ENCODE data around the gene TIGD6. TPM values are rescaled to one million over a fixed set of nuclear protein-coding genes. Genes with fewer than 3 reads are reported as not detected.

Gene TIGD6
- polyA plus RNA-seq, 3 donors from 2014 or later = 0.48 to 2.0 (median 1.1) TPM

GRCh38 chr5:149982505-149982904 is 17.9 kb downstream of the TIGD6 start:
- Mint-ChIP-seq H3K4me1 (no peaks in the 10 kb centered on the region), H3K27ac (no peak overlapping the region), H3K36me3 (peaks cover 16 to 37% (median 22%) of the 10 kb centered on the region in 3 donors), H3K27me3 (ENCODE audit: low read depth in 3 of 3) (no peaks in the 10 kb centered on the region), H3K9me3 (no peaks in the 10 kb centered on the region), H3K4me3 (no peak overlapping the region)
- DNase-seq = no peak

GRCh38 chr5:149981206-149981605 is 19.2 kb downstream of the TIGD6 start:
- Mint-ChIP-seq H3K4me3 (no peak overlapping the region), H3K9me3 (no peaks in the 10 kb centered on the region), H3K4me1 (no peaks in the 10 kb centered on the region), H3K36me3 (peaks cover 17 to 40% (median 24%) of the 10 kb centered on the region in 3 donors), H3K27ac (no peak overlapping the region), H3K27me3 (ENCODE audit: low read depth in 3 of 3) (no peaks in the 10 kb centered on the region)
- no peak for DNase-seq

DNA sequence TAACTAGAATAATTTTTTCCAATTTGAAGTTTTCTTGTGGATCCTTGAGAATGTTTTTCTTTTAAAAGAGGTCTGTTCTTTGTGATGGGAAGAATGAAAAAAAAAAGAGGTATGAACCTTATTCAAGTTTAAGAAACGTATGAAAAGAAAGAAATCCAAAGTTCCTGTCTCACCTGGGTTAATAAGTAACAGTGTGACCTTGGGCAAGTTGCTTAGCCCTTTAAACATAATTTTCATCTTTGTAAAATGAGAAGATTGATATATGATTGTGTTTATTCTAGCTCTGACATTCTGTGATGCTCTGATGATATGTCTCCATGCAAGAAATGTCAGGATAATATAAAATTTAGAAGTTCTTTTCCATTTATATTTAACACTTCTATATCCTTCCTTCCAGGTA is 20.6 kb downstream of the TIGD6 start:
- Mint-ChIP-seq H3K27ac (no peak overlapping the region), H3K36me3 (peaks cover 20 to 38% (median 24%) of the 10 kb centered on the region in 3 donors), H3K4me3 (no peak overlapping the region), H3K9me3 (no peaks in the 10 kb centered on the region), H3K4me1 (peaks cover 0 to 3% of the 10 kb centered on the region in 2 donors), H3K27me3 (ENCODE audit: low read depth in 3 of 3) (no peaks in the 10 kb centered on the region)
- no peak for DNase-seq

DNA sequence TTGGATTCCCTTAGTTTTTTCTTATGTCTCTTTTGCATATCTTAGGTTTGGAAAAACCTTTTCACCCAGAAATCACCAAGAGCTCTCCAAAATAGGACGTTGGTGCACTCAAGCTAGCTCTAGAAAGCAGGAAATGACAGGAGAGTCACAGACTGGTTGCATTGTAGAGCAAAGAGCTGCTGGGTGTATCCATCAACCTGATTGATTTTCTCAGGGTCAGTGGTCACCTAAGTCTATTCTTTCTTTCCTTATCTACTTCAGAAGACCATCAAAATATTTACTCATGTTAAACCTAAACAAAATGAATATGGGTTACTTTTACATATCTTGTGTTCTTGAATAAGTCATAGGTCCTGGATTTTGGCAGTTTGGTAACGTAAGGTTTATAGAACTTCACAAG is 25.0 kb downstream of the TIGD6 start:
- Mint-ChIP-seq H3K27me3 (ENCODE audit: low read depth in 3 of 3) (no peaks in the 10 kb centered on the region), H3K4me1 (peaks cover 0 to 4% of the 10 kb centered on the region in 2 donors), H3K9me3 (no peaks in the 10 kb centered on the region), H3K4me3 (no peak overlapping the region), H3K36me3 (peaks cover 13 to 21% (median 13%) of the 10 kb centered on the region in 3 donors), H3K27ac (no peak overlapping the region)
- DNase-seq = no peak

GRCh38 chr5:149969181-149969930 is 31.1 kb downstream of the TIGD6 start:
- H3K36me3 Mint-ChIP-seq = no peaks in the 10 kb centered on the region
- DNase-seq = no peak
- no peak overlapping the region for H3K27ac Mint-ChIP-seq

DNA sequence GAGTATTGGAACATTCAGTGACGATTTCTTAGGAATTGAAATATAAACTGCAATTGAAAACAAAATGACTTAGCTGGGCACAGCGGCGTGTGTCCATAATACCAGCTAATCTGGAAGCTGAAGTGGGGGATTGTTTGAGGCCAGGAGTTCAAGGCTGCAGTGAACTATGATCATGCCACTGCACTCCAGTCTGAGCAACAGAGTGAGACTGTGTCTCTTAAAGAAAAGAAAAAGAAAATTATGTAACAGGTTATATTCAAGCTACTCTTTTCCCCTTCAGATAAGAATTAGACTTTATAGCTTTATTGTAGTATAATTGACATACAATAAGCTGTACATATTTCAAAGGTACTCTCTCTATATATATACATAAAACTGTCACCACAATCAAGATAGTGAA is 33.5 kb downstream of the TIGD6 start:
- H3K27ac Mint-ChIP-seq = no peak overlapping the region
- H3K4me1 Mint-ChIP-seq = peaks cover 2 to 10% of the 10 kb centered on the region in 2 donors
- H3K9me3 Mint-ChIP-seq = no peaks in the 10 kb centered on the region
- H3K4me3 Mint-ChIP-seq = no peak overlapping the region
- no peak for DNase-seq
- no peaks in the 10 kb centered on the region for H3K27me3 Mint-ChIP-seq (ENCODE audit: low read depth in 3 of 3)
- H3K36me3 Mint-ChIP-seq = peaks cover 0 to 4% (median 4%) of the 10 kb centered on the region in 3 donors

More at GRCh38 chr5:149969181-149969930, 31.1 kb downstream of the TIGD6 start:
- no peaks in the 10 kb centered on the region for H3K9me3 Mint-ChIP-seq
- no peak overlapping the region for H3K4me3 Mint-ChIP-seq
- no peaks in the 10 kb centered on the region for H3K27me3 Mint-ChIP-seq (ENCODE audit: low read depth in 3 of 3)
- H3K4me1 Mint-ChIP-seq = peaks cover 0 to 2% of the 10 kb centered on the region in 2 donors

GRCh38 chr5:149963729-149964128 is 36.7 kb downstream of the TIGD6 start:
- Mint-ChIP-seq H3K9me3 (no peaks in the 10 kb centered on the region), H3K4me3 (no peak overlapping the region), H3K27ac (no peak overlapping the region), H3K36me3 (peaks cover 0 to 4% (median 4%) of the 10 kb centered on the region in 3 donors), H3K4me1 (peaks cover 21 to 40% of the 10 kb centered on the region in 2 donors), H3K27me3 (ENCODE audit: low read depth in 3 of 3) (peaks cover 0 to 4% (median 0%) of the 10 kb centered on the region in 3 donors)
- no peak for DNase-seq

GRCh38 chr5:149962601-149963300 is 37.7 kb downstream of the TIGD6 start:
- peaks cover 0 to 4% (median 0%) of the 10 kb centered on the region in 3 donors for H3K27me3 Mint-ChIP-seq (ENCODE audit: low read depth in 3 of 3)
- peak overlapping the region in 1 of 6 donors; percentile 3 for H3K27ac Mint-ChIP-seq
- peaks cover 0 to 4% (median 4%) of the 10 kb centered on the region in 3 donors for H3K36me3 Mint-ChIP-seq
- DNase-seq = no peak
- no peaks in the 10 kb centered on the region for H3K9me3 Mint-ChIP-seq
- no peak overlapping the region for H3K4me3 Mint-ChIP-seq
- H3K4me1 Mint-ChIP-seq = peaks cover 21 to 40% of the 10 kb centered on the region in 2 donors

DNA sequence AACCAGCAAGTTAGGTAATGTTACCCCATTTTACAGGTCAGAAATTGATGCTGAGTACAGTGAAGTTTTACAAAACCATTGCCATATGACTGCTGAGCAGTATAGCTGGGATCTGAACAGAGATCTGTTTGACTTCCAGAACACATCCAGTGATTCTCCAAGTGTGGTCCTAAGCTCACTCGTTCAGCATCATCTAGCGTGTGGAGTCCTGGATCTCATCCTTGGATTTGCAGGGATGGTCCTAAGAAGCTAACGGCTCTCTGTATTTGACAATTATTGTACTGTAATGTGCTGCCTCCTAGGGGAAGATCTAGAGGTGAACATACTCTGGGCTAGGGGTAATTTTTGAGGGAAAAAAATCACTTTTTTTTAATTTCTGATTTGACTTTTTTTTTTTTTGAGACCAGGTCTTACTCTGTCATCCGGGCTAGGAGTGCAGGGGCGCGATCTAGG is 38.5 kb downstream of the TIGD6 start:
- no peak for DNase-seq
- Mint-ChIP-seq H3K27me3 (ENCODE audit: low read depth in 3 of 3) (peaks cover 0 to 4% (median 0%) of the 10 kb centered on the region in 3 donors), H3K9me3 (no peaks in the 10 kb centered on the region), H3K4me1 (peaks cover 21 to 40% of the 10 kb centered on the region in 2 donors), H3K36me3 (peaks cover 0 to 4% (median 4%) of the 10 kb centered on the region in 3 donors), H3K27ac (peak overlapping the region in 4 of 6 donors; percentile 3 to 77 (median 69)), H3K4me3 (peak overlapping the region; percentile 91 to 97 (median 92))

DNA sequence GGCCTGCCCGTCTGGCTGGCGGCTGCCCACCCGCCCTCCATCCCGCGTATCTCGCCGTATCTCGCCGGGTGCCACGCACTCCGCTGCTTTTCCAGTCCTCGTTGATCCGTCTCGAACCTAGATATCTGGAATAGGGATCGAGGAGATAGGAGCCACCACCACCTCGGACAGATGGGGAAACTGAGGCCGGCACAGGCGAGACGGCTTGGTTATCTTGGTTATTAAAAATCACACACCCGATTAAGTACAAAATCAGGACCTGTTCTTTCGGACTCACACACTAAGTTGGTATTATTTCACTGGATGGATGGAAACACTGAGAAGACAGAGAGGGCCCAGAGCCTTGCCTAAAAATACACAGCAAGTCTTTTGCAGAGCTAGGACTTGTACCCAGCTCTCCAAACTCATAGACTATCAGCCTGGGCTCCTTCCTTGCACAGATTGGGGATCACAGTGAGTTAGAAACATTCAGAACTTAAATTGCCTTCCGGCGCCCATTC is 39.2 kb downstream of the TIGD6 start:
- H3K4me3 Mint-ChIP-seq = peak overlapping the region; percentile 91 to 97 (median 92)
- H3K4me1 Mint-ChIP-seq = peaks cover 21 to 40% of the 10 kb centered on the region in 2 donors
- H3K9me3 Mint-ChIP-seq = no peaks in the 10 kb centered on the region
- H3K27me3 Mint-ChIP-seq (ENCODE audit: low read depth in 3 of 3) = peaks cover 0 to 4% (median 0%) of the 10 kb centered on the region in 3 donors
- DNase-seq = peak in 1 of 3 donors; percentile 2
- H3K27ac Mint-ChIP-seq = peak overlapping the region; percentile 68 to 91 (median 74)
- H3K36me3 Mint-ChIP-seq = peaks cover 0 to 4% (median 4%) of the 10 kb centered on the region in 3 donors

DNA sequence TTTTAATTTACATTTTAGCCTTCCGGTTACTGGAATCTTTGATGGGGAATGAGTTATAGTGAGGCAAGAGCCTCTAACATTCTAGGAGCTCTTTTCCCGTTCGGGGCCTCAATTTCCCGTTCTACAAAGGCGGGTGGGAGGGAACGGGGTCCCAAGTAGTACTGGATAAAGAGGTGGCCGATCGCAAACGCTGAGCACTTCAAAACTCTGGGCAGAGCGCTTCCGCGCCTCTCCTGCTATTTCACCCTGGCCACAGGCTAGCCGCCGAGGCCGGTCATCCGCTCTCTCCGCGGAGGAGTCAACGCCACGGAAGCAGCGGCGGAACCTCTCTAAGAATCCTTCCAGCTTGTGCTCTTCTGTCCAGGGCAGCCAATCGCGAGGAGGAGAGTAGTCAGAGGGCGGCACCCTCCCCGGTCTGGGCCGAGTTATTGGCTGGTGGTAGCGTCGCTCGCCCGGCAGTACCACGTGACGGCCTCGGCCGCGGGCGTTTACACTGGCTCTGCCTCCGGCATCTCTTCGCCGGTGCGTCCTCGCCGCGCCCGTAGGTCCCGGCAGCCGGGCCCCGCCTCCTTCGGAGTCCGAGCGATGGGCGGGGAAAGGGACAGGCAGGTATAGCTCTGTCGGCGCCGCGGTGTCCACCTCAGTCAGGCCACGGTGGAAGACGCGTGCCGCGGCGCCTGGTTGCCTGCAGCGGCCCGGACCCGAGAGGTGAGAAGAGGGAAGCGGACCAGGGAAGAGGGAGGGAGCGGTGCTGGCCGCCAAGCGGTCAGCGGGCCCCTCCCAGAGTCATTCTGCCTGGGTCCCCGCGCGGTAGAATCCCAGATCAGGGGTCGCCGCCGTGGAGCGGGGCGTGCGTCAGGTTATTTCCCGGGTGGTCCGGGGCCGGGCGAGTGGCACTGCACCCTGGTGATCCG is 39.9 kb downstream of the TIGD6 start, which contains the start of gene SLC26A2:
SLC26A2 (plus strand) TSS at position 487 of the 914 bp plus-strand sequence. CDS start 16,895 bp downstream, outside the sequence.
- peaks cover 0 to 4% (median 4%) of the 10 kb centered on the region in 3 donors for H3K36me3 Mint-ChIP-seq
- H3K4me3 Mint-ChIP-seq = peak within 1 kb of the TSS; percentile 91 to 97 (median 92)
- H3K4me1 Mint-ChIP-seq = peaks cover 21 to 40% of the 10 kb centered on the region in 2 donors
- no peaks in the 10 kb centered on the region for H3K9me3 Mint-ChIP-seq
- peak; percentile 93 for DNase-seq
- H3K27me3 Mint-ChIP-seq (ENCODE audit: low read depth in 3 of 3) = peaks cover 0 to 4% (median 0%) of the 10 kb centered on the region in 3 donors
- peak within 1 kb of the TSS; percentile 91 to 97 (median 94) for H3K27ac Mint-ChIP-seq

GRCh38 chr5:149959406-149960236 is 40.8 kb downstream of the TIGD6 start:
- peak overlapping the region; percentile 86 to 97 (median 94) for H3K27ac Mint-ChIP-seq
- peak overlapping the region; percentile 91 to 97 (median 92) for H3K4me3 Mint-ChIP-seq
- peaks cover 0 to 4% (median 4%) of the 10 kb centered on the region in 3 donors for H3K36me3 Mint-ChIP-seq
- H3K4me1 Mint-ChIP-seq = peaks cover 21 to 40% of the 10 kb centered on the region in 2 donors
- H3K27me3 Mint-ChIP-seq (ENCODE audit: low read depth in 3 of 3) = peaks cover 0 to 4% (median 2%) of the 10 kb centered on the region in 3 donors
- peak; percentile 31 to 43 (median 36) for DNase-seq
- no peaks in the 10 kb centered on the region for H3K9me3 Mint-ChIP-seq
